ENCODE results near the gene SLC39A2. TPM values are rescaled to one million over a fixed set of nuclear protein-coding genes. Genes with fewer than 3 reads are reported as not detected.

SLC39A2 gene
- total RNA-seq, 1 experiment from 2014 or later: not detected

GRCh38 chr14:21029917-21030316 lies 30.8 kb downstream of the SLC39A2 start, which contains the start of gene TPPP2:
Gene TPPP2, plus strand, starts transcription at chr14:21030217. Its CDS starts 365 bp downstream, at chr14:21030582.
- Histone ChIP-seq H3K4me1 (ENCODE audit: control insufficient read depth in 1 of 2, insufficient read depth in 2 of 2, low read length in 2 of 2) (peaks cover 7 to 8% of the 10 kb centered on the region in 2 experiments; a peak in 3 of 4 replicates), H3K27ac (ENCODE audit: low read depth, low read length) (no peak within 1 kb of the TSS), H3K4me3 (replicated peaks in 1 of 2; ENCODE audit: low read depth in 1 of 2, low read length in 2 of 2) (no peak within 1 kb of the TSS), H3K9me2 (ENCODE audit: insufficient read depth) (no peaks in the 10 kb centered on the region), H2AFZ (ENCODE audit: low read depth, low read length, poor library complexity, severe bottlenecking) (no peak within 1 kb of the TSS), H3K27me3 (ENCODE audit: insufficient read depth, low read length) (no peaks in the 10 kb centered on the region; the same call in 1 of the 2 replicates), H3K36me3 (ENCODE audit: control insufficient read depth in 1 of 2, insufficient read depth in 2 of 2, low read length in 2 of 2) (no peaks in the 10 kb centered on the region), H3K9me3 (ENCODE audit: control insufficient read depth in 1 of 2, insufficient read depth in 1 of 2, low read depth in 1 of 2, low read length in 2 of 2) (no peaks in the 10 kb centered on the region), H4K20me1 (ENCODE audit: insufficient read depth) (no peaks in the 10 kb centered on the region), H3K9ac (ENCODE audit: low read length) (no peak within 1 kb of the TSS), H3K79me2 (ENCODE audit: insufficient read depth, low read length) (no peaks in the 10 kb centered on the region), H3K4me2 (ENCODE audit: low read length) (no peak within 1 kb of the TSS)
- no peak for DNase-seq (ENCODE audit: low read depth, low spot score)
- ChIA-PET RAD21 (ENCODE audit: low non-redundant PET in 1 of 2, low total read pairs in 2 of 2, uncharacterized antibody in 2 of 2, unreplicated experiment in 2 of 2) (no interaction called here), POLR2A (no interaction called here), CTCF (interaction anchor here (3.3 kb wide), 1 partner anchor 15 kb away, joined by 9 read pairs; no protein-coding TSS in a partner anchor)
- no peak for TF ChIP-seq CEBPB (IDR thresholded peaks at IDR 0.05; ENCODE audit: low read depth)
- TF ChIP-seq EGR1 (IDR thresholded peaks at IDR 0.05; ENCODE audit: low read depth): no peak
- no peak for TF ChIP-seq EZH2phosphoT487 (IDR thresholded peaks at IDR 0.05; ENCODE audit: borderline replicate concordance)
- no peak for TF ChIP-seq ZNF274 (IDR thresholded peaks at IDR 0.05; ENCODE audit: low read depth, low read length)
- no peak for TF ChIP-seq SIN3A (IDR thresholded peaks at IDR 0.05; ENCODE audit: low read depth)
- TF ChIP-seq SP1 (IDR thresholded peaks at IDR 0.05; ENCODE audit: low read depth): no peak
- no peak for TF ChIP-seq FOSL1 (IDR thresholded peaks at IDR 0.05; ENCODE audit: low read depth)
- no peak for TF ChIP-seq EZH2 (IDR thresholded peaks at IDR 0.05)
- TF ChIP-seq ZBTB33 (IDR thresholded peaks at IDR 0.05; ENCODE audit: extremely low read depth, insufficient replicate concordance, low read length): no peak
- no peak for TF ChIP-seq MAX (IDR thresholded peaks at IDR 0.05)
- no peak for TF ChIP-seq CBX3 (IDR thresholded peaks at IDR 0.05; ENCODE audit: low read depth)
- no peak for TF ChIP-seq CTCF (IDR thresholded peaks at IDR 0.05 in 2 of 3, conservative IDR thresholded peaks at IDR 0.05 in 1 of 3; ENCODE audit: borderline replicate concordance in 1 of 3, insufficient read depth in 1 of 3, low read depth in 2 of 3, low read length in 2 of 3)
- TF ChIP-seq POLR2A (IDR thresholded peaks at IDR 0.05; ENCODE audit: borderline replicate concordance, extremely low read depth, insufficient read depth, insufficient read length): no peak
- TF ChIP-seq ZFX (IDR thresholded peaks at IDR 0.05): no peak
- TF ChIP-seq YY1 (IDR thresholded peaks at IDR 0.05; ENCODE audit: extremely low read depth, insufficient replicate concordance, low read depth, low read length): no peak
- no peak for TF ChIP-seq TCF7L2 (IDR thresholded peaks at IDR 0.05; ENCODE audit: borderline replicate concordance, extremely low read depth, insufficient read depth, insufficient read length)
- TF ChIP-seq ELF1 (IDR thresholded peaks at IDR 0.05; ENCODE audit: borderline replicate concordance, low read depth): no peak
- no peak for TF ChIP-seq RAD21 (IDR thresholded peaks at IDR 0.05; ENCODE audit: low read depth)
- no peak for TF ChIP-seq JUND (IDR thresholded peaks at IDR 0.05)
- BruUV-seq (replicated peaks): no TSS peak
- no peak for ATAC-seq
- intact Hi-C loops (cut with micrococcal nuclease): no loop called here
